ENCODE data around the gene POTEI.
"Not testable (repeated sequence)": the region's sequence is repeated elsewhere in the genome, so short reads cannot be mapped to it uniquely, and the experiment has no call there.

GRCh38 chr2:130427631-130428030, 81.5 kb downstream of the POTEI start:
- TF ChIP-seq, protein P1, sequence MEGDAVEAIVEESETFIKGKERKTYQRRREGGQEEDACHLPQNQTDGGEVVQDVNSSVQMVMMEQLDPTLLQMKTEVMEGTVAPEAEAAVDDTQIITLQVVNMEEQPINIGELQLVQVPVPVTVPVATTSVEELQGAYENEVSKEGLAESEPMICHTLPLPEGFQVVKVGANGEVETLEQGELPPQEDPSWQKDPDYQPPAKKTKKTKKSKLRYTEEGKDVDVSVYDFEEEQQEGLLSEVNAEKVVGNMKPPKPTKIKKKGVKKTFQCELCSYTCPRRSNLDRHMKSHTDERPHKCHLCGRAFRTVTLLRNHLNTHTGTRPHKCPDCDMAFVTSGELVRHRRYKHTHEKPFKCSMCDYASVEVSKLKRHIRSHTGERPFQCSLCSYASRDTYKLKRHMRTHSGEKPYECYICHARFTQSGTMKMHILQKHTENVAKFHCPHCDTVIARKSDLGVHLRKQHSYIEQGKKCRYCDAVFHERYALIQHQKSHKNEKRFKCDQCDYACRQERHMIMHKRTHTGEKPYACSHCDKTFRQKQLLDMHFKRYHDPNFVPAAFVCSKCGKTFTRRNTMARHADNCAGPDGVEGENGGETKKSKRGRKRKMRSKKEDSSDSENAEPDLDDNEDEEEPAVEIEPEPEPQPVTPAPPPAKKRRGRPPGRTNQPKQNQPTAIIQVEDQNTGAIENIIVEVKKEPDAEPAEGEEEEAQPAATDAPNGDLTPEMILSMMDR (IDR thresholded peaks at IDR 0.05): peak; percentile 18 to 49 (median 38)
- TF ChIP-seq POLR2A, POLR2AphosphoS5, EP300 (IDR thresholded peaks at IDR 0.05): not testable (repeated sequence)
